GM12875 (cell line): ENCODE results near the gene PDE6D.
A peak's percentile ranks its signal among the peaks of the same experiment; 100 is the strongest.

Source experiments
- H3K4me3 ChIP-seq: one replicate; pipeline ENCODE4 v1.5.1; 2011; ENCODE audit warnings: low read depth, low read length, control low read depth
- TF ChIP-seq, protein P1 (sequence below): IDR thresholded peaks from 2 replicates; pipeline ENCODE4 v1.5.1; 2011; ENCODE audit warnings: low read depth, mild to moderate bottlenecking, control low read depth, inconsistent platforms, low read length, moderate library complexity, borderline replicate concordance; ENCODE audit not compliant: insufficient read depth

The PDE6D gene

GRCh38 chr2:231711677-231712450 is 69.2 kb downstream of the PDE6D start:
- peak overlapping the region; percentile 99 for H3K4me3 ChIP-seq
- TF ChIP-seq, protein P1, sequence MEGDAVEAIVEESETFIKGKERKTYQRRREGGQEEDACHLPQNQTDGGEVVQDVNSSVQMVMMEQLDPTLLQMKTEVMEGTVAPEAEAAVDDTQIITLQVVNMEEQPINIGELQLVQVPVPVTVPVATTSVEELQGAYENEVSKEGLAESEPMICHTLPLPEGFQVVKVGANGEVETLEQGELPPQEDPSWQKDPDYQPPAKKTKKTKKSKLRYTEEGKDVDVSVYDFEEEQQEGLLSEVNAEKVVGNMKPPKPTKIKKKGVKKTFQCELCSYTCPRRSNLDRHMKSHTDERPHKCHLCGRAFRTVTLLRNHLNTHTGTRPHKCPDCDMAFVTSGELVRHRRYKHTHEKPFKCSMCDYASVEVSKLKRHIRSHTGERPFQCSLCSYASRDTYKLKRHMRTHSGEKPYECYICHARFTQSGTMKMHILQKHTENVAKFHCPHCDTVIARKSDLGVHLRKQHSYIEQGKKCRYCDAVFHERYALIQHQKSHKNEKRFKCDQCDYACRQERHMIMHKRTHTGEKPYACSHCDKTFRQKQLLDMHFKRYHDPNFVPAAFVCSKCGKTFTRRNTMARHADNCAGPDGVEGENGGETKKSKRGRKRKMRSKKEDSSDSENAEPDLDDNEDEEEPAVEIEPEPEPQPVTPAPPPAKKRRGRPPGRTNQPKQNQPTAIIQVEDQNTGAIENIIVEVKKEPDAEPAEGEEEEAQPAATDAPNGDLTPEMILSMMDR: no peak

DNA sequence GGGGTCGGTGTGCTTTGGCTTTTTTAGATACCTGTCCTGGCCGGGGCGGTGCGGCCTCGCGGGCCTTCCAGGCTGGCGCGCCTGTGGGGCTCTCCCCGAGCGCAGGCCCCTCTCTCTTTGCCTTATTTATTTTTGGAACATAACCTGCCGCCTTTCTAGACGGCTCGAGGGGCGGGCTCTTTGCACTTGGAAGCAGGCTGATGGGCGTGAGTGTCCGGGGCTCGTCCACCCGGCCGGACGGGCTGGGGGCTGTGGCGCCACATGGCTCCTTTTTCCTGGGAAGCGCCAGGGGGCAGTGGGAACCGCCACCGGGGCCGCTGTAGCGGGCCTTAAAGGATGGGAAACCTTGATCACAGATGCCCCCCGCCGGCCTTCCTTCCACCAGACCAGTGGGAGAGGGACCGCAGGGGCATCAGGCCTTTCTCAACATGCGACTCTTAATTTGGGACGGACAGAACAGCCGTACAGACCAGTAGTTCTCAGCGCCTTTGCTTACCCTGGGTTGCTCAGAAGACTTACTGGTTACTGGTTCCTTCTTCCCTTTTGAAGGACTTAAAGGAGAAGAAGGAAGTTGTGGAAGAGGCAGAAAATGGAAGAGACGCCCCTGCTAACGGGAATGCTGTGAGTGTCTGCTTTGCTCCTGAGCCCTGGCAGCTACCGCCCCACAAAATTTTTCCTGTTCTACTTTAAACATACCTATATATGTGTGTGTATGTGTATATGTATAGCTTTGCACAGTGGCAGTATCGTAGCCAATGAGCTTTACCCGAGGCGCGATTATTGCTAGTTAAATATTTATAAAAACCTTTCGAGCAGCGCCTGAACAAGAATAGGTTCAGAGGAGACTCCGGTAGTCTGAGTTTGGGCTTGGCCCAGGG is 70.0 kb downstream of the PDE6D start:
- TF ChIP-seq, protein P1: 0 out of 2 replicates have a peak, but pooled peaks have one; percentile 1
- H3K4me3 ChIP-seq: peak overlapping the region; percentile 99

- TF ChIP-seq, protein P1: peak; percentile 96
- peak overlapping the region; percentile 99 for H3K4me3 ChIP-seq
Observed at GRCh38 chr2:231709981-231710798, 70.9 kb downstream of the PDE6D start.

DNA sequence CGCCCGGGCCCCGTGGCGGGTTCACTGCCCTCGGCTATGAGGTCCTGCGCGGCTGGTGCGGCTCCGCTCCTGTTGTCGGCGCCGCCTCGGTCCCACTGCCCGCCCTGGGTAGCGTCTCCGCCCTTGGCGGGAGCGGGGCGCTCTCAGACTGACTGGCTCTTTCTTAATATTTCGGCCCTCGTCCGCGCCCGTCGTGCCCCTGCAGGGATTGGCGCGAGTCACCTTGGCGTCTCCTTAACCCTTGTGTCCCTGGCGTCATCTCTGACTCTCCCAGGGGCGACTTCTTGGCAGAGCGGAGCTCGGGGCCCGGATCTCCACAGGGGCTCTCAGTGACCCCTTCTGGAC is 71.5 kb downstream of the PDE6D start:
- TF ChIP-seq, protein P1: no peak
- peak overlapping the region; percentile 99 for H3K4me3 ChIP-seq

GRCh38 chr2:231708773-231709635 is 72.1 kb downstream of the PDE6D start:
- peak overlapping the region; percentile 99 for H3K4me3 ChIP-seq
- TF ChIP-seq, protein P1: 0 out of 2 replicates have a peak, but pooled peaks have one; percentile 38
